ENCODE measurements around the gene GAREM1. TPM values are rescaled to one million over a fixed set of nuclear protein-coding genes. Genes with fewer than 3 reads are reported as not detected.
A peak's percentile ranks its signal among the peaks of the same experiment; 100 is the strongest.

GAREM1 gene
- total RNA-seq, 1 donor from 2014 or later: 5.1 TPM

- no peaks in the 10 kb centered on the region for H3F3A ChIP-seq (ENCODE audit: low read depth)
- H3K27me3 ChIP-seq: no peaks in the 10 kb centered on the region
- H4K20me1 ChIP-seq (ENCODE audit: low read depth): no peaks in the 10 kb centered on the region
- no peak overlapping the region for H3K9ac ChIP-seq
- Mint-ChIP-seq H3K4me3 (no peak overlapping the region), H3K36me3 (peaks cover 10% of the 10 kb centered on the region), H3K9me3 (no peaks in the 10 kb centered on the region), H3K4me1 (peaks cover 15% of the 10 kb centered on the region), H3K27me3 (ENCODE audit: insufficient read depth, low read depth) (no peaks in the 10 kb centered on the region), H3K27ac (peak overlapping the region; percentile 12)
- no peak overlapping the region for H3K27ac ChIP-seq
- no peaks in the 10 kb centered on the region for H3K4me1 ChIP-seq
- H3K4me2 ChIP-seq: no peak overlapping the region
- no peak overlapping the region for H3K4me3 ChIP-seq
- H3K79me2 ChIP-seq (ENCODE audit: low read depth): no peaks in the 10 kb centered on the region
- H3K36me3 ChIP-seq: no peaks in the 10 kb centered on the region
- no peaks in the 10 kb centered on the region for H3K9me3 ChIP-seq (ENCODE audit: low read depth)
- DNase-seq (ENCODE audit: low spot score): no peak
- no peak overlapping the region for H2AFZ ChIP-seq (replicated peaks)
- TF ChIP-seq EZH2 (IDR thresholded peaks at IDR 0.05) (no peak), EZH2phosphoT487 (IDR thresholded peaks at IDR 0.05) (no peak)
- TF ChIP-seq, protein P1, sequence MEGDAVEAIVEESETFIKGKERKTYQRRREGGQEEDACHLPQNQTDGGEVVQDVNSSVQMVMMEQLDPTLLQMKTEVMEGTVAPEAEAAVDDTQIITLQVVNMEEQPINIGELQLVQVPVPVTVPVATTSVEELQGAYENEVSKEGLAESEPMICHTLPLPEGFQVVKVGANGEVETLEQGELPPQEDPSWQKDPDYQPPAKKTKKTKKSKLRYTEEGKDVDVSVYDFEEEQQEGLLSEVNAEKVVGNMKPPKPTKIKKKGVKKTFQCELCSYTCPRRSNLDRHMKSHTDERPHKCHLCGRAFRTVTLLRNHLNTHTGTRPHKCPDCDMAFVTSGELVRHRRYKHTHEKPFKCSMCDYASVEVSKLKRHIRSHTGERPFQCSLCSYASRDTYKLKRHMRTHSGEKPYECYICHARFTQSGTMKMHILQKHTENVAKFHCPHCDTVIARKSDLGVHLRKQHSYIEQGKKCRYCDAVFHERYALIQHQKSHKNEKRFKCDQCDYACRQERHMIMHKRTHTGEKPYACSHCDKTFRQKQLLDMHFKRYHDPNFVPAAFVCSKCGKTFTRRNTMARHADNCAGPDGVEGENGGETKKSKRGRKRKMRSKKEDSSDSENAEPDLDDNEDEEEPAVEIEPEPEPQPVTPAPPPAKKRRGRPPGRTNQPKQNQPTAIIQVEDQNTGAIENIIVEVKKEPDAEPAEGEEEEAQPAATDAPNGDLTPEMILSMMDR (IDR thresholded peaks at IDR 0.05): no peak
These were observed 160.6 kb downstream of the GAREM1 start for GRCh38 chr18:32310101-32310500.

GRCh38 chr18:32308493-32309120, 162.1 kb downstream of the GAREM1 start:
- no peak for DNase-seq (ENCODE audit: low spot score)
- no peak overlapping the region for H3K4me3 ChIP-seq
- peaks cover 15% of the 10 kb centered on the region for H3K4me1 Mint-ChIP-seq
- H3K9me3 Mint-ChIP-seq: no peaks in the 10 kb centered on the region
- H4K20me1 ChIP-seq (ENCODE audit: low read depth): no peaks in the 10 kb centered on the region
- no peaks in the 10 kb centered on the region for H3K36me3 ChIP-seq
- no peak overlapping the region for H3K27ac ChIP-seq
- H3K9ac ChIP-seq: no peak overlapping the region
- TF ChIP-seq EZH2phosphoT487 (IDR thresholded peaks at IDR 0.05): no peak
- TF ChIP-seq, protein P1 (IDR thresholded peaks at IDR 0.05): no peak
- TF ChIP-seq EZH2 (IDR thresholded peaks at IDR 0.05): no peak
- H3K9me3 ChIP-seq (ENCODE audit: low read depth): no peaks in the 10 kb centered on the region
- no peak overlapping the region for H3K4me2 ChIP-seq
- H3F3A ChIP-seq (ENCODE audit: low read depth): no peaks in the 10 kb centered on the region
- no peaks in the 10 kb centered on the region for H3K27me3 Mint-ChIP-seq (ENCODE audit: insufficient read depth, low read depth)
- no peaks in the 10 kb centered on the region for H3K4me1 ChIP-seq
- H3K36me3 Mint-ChIP-seq: peaks cover 11% of the 10 kb centered on the region
- H3K4me3 Mint-ChIP-seq: no peak overlapping the region
- H3K27me3 ChIP-seq: no peaks in the 10 kb centered on the region
- H2AFZ ChIP-seq (replicated peaks): no peak overlapping the region
- peak overlapping the region; percentile 18 for H3K27ac Mint-ChIP-seq
- no peaks in the 10 kb centered on the region for H3K79me2 ChIP-seq (ENCODE audit: low read depth)

DNA sequence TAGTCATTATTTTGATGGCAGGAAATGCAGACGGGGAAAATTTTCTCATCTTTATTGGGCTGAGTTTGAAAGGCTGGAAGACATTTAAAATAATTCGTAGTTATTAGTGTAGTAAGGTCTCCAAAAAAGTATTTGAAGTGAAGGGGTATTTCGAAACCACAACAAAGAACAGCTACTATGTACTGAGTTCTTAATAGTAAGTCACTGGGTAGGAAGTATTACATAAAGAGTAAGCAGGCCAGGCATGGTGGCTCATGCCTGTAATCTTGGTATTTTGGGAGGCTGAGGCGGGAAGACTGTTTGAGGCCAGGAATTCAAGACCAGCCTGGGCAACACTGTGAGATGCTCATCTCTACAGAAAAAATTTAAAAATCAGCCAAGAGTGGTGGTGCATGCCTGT, 167.3 kb downstream of the GAREM1 start:
- no peak overlapping the region for H3K4me3 ChIP-seq

More for the DNA sequence above, 167.3 kb downstream of the GAREM1 start:
- Histone ChIP-seq H3K9ac (no peak overlapping the region), H3K4me2 (no peak overlapping the region), H3K4me1 (no peaks in the 10 kb centered on the region), H3F3A (ENCODE audit: low read depth) (no peaks in the 10 kb centered on the region), H3K27ac (no peak overlapping the region), H3K36me3 (no peaks in the 10 kb centered on the region), H2AFZ (replicated peaks) (no peak overlapping the region), H3K79me2 (ENCODE audit: low read depth) (no peaks in the 10 kb centered on the region), H3K9me3 (ENCODE audit: low read depth) (no peaks in the 10 kb centered on the region), H3K27me3 (no peaks in the 10 kb centered on the region), H4K20me1 (ENCODE audit: low read depth) (no peaks in the 10 kb centered on the region)
- H3K4me1 Mint-ChIP-seq: no peaks in the 10 kb centered on the region
- H3K9me3 Mint-ChIP-seq: no peaks in the 10 kb centered on the region
- TF ChIP-seq EZH2 (IDR thresholded peaks at IDR 0.05) (no peak), EZH2phosphoT487 (IDR thresholded peaks at IDR 0.05) (no peak)
- TF ChIP-seq, protein P1 (IDR thresholded peaks at IDR 0.05): no peak
- H3K36me3 Mint-ChIP-seq: peaks cover 15% of the 10 kb centered on the region
- peaks cover under 1% of the 10 kb centered on the region for H3K27me3 Mint-ChIP-seq (ENCODE audit: insufficient read depth, low read depth)
- no peak overlapping the region for H3K27ac Mint-ChIP-seq
- H3K4me3 Mint-ChIP-seq: no peak overlapping the region
- DNase-seq (ENCODE audit: low spot score): no peak

Data from neural progenitor cell (in vitro differentiated cells).